Measurements from ENCODE around the gene MROH8.

DNA sequence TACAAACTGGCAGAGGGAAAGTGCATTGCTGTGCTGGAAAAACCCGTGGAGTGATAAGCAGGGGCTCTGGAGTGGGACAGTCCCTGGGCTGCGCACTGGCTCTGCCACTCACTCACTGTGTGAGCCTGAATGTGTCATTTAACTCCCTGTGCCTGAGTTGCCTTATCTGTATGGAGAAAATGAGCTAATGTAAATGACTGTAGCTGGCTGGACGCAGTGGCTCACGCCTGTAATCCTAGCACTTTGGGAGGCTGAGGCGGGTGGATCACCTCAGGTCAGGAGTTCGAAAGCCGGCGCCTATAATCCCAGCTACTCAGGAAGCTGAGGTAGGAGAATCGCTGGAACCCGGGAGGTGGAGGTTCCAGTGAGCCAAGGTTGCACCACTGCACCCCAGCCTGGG is 18.7 kb downstream of the MROH8 start:
- TF ChIP-seq, protein P1, sequence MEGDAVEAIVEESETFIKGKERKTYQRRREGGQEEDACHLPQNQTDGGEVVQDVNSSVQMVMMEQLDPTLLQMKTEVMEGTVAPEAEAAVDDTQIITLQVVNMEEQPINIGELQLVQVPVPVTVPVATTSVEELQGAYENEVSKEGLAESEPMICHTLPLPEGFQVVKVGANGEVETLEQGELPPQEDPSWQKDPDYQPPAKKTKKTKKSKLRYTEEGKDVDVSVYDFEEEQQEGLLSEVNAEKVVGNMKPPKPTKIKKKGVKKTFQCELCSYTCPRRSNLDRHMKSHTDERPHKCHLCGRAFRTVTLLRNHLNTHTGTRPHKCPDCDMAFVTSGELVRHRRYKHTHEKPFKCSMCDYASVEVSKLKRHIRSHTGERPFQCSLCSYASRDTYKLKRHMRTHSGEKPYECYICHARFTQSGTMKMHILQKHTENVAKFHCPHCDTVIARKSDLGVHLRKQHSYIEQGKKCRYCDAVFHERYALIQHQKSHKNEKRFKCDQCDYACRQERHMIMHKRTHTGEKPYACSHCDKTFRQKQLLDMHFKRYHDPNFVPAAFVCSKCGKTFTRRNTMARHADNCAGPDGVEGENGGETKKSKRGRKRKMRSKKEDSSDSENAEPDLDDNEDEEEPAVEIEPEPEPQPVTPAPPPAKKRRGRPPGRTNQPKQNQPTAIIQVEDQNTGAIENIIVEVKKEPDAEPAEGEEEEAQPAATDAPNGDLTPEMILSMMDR (conservative IDR thresholded peaks at IDR 0.05; ENCODE audit: low read depth in 2 of 2) = no peak
- TF ChIP-seq, protein P2, sequence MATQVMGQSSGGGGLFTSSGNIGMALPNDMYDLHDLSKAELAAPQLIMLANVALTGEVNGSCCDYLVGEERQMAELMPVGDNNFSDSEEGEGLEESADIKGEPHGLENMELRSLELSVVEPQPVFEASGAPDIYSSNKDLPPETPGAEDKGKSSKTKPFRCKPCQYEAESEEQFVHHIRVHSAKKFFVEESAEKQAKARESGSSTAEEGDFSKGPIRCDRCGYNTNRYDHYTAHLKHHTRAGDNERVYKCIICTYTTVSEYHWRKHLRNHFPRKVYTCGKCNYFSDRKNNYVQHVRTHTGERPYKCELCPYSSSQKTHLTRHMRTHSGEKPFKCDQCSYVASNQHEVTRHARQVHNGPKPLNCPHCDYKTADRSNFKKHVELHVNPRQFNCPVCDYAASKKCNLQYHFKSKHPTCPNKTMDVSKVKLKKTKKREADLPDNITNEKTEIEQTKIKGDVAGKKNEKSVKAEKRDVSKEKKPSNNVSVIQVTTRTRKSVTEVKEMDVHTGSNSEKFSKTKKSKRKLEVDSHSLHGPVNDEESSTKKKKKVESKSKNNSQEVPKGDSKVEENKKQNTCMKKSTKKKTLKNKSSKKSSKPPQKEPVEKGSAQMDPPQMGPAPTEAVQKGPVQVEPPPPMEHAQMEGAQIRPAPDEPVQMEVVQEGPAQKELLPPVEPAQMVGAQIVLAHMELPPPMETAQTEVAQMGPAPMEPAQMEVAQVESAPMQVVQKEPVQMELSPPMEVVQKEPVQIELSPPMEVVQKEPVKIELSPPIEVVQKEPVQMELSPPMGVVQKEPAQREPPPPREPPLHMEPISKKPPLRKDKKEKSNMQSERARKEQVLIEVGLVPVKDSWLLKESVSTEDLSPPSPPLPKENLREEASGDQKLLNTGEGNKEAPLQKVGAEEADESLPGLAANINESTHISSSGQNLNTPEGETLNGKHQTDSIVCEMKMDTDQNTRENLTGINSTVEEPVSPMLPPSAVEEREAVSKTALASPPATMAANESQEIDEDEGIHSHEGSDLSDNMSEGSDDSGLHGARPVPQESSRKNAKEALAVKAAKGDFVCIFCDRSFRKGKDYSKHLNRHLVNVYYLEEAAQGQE (IDR thresholded peaks at IDR 0.05; ENCODE audit: unreplicated experiment) = no peak
- TF ChIP-seq EZH2phosphoT487 (IDR thresholded peaks at IDR 0.05; ENCODE audit: unreplicated experiment) = no peak
- no peak for TF ChIP-seq POLR2AphosphoS5 (IDR thresholded peaks at IDR 0.05; ENCODE audit: low read depth)
- TF ChIP-seq STAT1 (IDR thresholded peaks at IDR 0.05; ENCODE audit: unreplicated experiment) = no peak
- TF ChIP-seq, protein P3, sequence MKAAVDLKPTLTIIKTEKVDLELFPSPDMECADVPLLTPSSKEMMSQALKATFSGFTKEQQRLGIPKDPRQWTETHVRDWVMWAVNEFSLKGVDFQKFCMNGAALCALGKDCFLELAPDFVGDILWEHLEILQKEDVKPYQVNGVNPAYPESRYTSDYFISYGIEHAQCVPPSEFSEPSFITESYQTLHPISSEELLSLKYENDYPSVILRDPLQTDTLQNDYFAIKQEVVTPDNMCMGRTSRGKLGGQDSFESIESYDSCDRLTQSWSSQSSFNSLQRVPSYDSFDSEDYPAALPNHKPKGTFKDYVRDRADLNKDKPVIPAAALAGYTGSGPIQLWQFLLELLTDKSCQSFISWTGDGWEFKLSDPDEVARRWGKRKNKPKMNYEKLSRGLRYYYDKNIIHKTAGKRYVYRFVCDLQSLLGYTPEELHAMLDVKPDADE (IDR thresholded peaks at IDR 0.05) = no peak
- TF ChIP-seq EZH2 (IDR thresholded peaks at IDR 0.05; ENCODE audit: low read depth, unreplicated experiment) = no peak
- TF ChIP-seq ZNF331 (CRISPR knock-in tag; IDR thresholded peaks at IDR 0.05; ENCODE audit: low read depth) = no peak
- no peak for TF ChIP-seq JUNB (IDR thresholded peaks at IDR 0.05; ENCODE audit: unreplicated experiment)
- no peak for TF ChIP-seq CREB1 (CRISPR knock-in tag; IDR thresholded peaks at IDR 0.05; ENCODE audit: low read depth)
- no peak for TF ChIP-seq ZNF114 (CRISPR knock-in tag; IDR thresholded peaks at IDR 0.05)
